ENCODE results near the gene MACROD2.

MACROD2 gene

GRCh38 chr20:16059841-16060240, 2064.5 kb downstream of the MACROD2 start:
- no peak for ATAC-seq
- TF ChIP-seq ZNF8 (CRISPR knock-in tag; IDR thresholded peaks at IDR 0.05): no peak
- TF ChIP-seq CREB5 (CRISPR knock-in tag; IDR thresholded peaks at IDR 0.05; ENCODE audit: low read depth): no peak
- no peak for TF ChIP-seq OSR1 (CRISPR knock-in tag; IDR thresholded peaks at IDR 0.05)
- TF ChIP-seq ARNTL (CRISPR knock-in tag; IDR thresholded peaks at IDR 0.05; ENCODE audit: borderline replicate concordance, low read depth): no peak
- no peak for TF ChIP-seq ZNF70 (CRISPR knock-in tag; IDR thresholded peaks at IDR 0.05)
- no peak for TF ChIP-seq BACH2 (CRISPR knock-in tag; IDR thresholded peaks at IDR 0.05; ENCODE audit: borderline replicate concordance)
- TF ChIP-seq ZC3H10 (CRISPR knock-in tag; IDR thresholded peaks at IDR 0.05): no peak
- TF ChIP-seq TCF4 (CRISPR knock-in tag; IDR thresholded peaks at IDR 0.05; ENCODE audit: borderline replicate concordance): no peak

- TF ChIP-seq RARB (CRISPR knock-in tag; IDR thresholded peaks at IDR 0.05): no peak
- no peak for TF ChIP-seq ZNF565 (CRISPR knock-in tag; conservative IDR thresholded peaks at IDR 0.05; ENCODE audit: low read depth)
- TF ChIP-seq PPARA (CRISPR knock-in tag; IDR thresholded peaks at IDR 0.05; ENCODE audit: borderline replicate concordance): no peak
- no peak for ATAC-seq
Observed at GRCh38 chr20:16061351-16061750, 2066.0 kb downstream of the MACROD2 start.

GRCh38 chr20:16062661-16063581, 2067.6 kb downstream of the MACROD2 start:
- TF ChIP-seq ZNF70 (CRISPR knock-in tag; IDR thresholded peaks at IDR 0.05): no peak
- TF ChIP-seq POU6F1 (CRISPR knock-in tag; IDR thresholded peaks at IDR 0.05; ENCODE audit: borderline replicate concordance, low read depth): no peak
- TF ChIP-seq ZFP30 (CRISPR knock-in tag; IDR thresholded peaks at IDR 0.05): no peak
- TF ChIP-seq TCF4 (CRISPR knock-in tag; IDR thresholded peaks at IDR 0.05; ENCODE audit: borderline replicate concordance): no peak
- TF ChIP-seq PATZ1 (CRISPR knock-in tag; IDR thresholded peaks at IDR 0.05; ENCODE audit: borderline replicate concordance): no peak
- TF ChIP-seq ESRRG (CRISPR knock-in tag; IDR thresholded peaks at IDR 0.05): no peak
- TF ChIP-seq SNAI2 (CRISPR knock-in tag; IDR thresholded peaks at IDR 0.05): no peak
- TF ChIP-seq ARNTL (CRISPR knock-in tag; IDR thresholded peaks at IDR 0.05; ENCODE audit: borderline replicate concordance, low read depth): no peak
- TF ChIP-seq ISL1 (CRISPR knock-in tag; IDR thresholded peaks at IDR 0.05): no peak
- no peak for TF ChIP-seq CREB5 (CRISPR knock-in tag; IDR thresholded peaks at IDR 0.05; ENCODE audit: low read depth)
- no peak for TF ChIP-seq BACH2 (CRISPR knock-in tag; IDR thresholded peaks at IDR 0.05; ENCODE audit: borderline replicate concordance)
- TF ChIP-seq CSDC2 (CRISPR knock-in tag; IDR thresholded peaks at IDR 0.05): no peak
- ATAC-seq: no peak

- ATAC-seq: no peak
Observed at GRCh38 chr20:16063881-16064280, 2068.6 kb downstream of the MACROD2 start.

More at GRCh38 chr20:16063881-16064280, 2068.6 kb downstream of the MACROD2 start:
- TF ChIP-seq CREB5 (CRISPR knock-in tag; IDR thresholded peaks at IDR 0.05; ENCODE audit: low read depth) (no peak), ZFP30 (CRISPR knock-in tag; IDR thresholded peaks at IDR 0.05) (no peak), TCF4 (CRISPR knock-in tag; IDR thresholded peaks at IDR 0.05; ENCODE audit: borderline replicate concordance) (no peak), TSHZ2 (CRISPR knock-in tag; IDR thresholded peaks at IDR 0.05) (no peak), PATZ1 (CRISPR knock-in tag; IDR thresholded peaks at IDR 0.05; ENCODE audit: borderline replicate concordance) (no peak), ISL1 (CRISPR knock-in tag; IDR thresholded peaks at IDR 0.05) (no peak), ARNTL (CRISPR knock-in tag; IDR thresholded peaks at IDR 0.05; ENCODE audit: borderline replicate concordance, low read depth) (no peak), ZC3H10 (CRISPR knock-in tag; IDR thresholded peaks at IDR 0.05) (no peak)
